SK-N-MC (cell line): ENCODE results near the gene NRN1L.

Experiments
- DNase-seq: peaks from one replicate; pipeline ENCODE4 v3.0.0-alpha.2; 2011; ENCODE audit warnings: low read depth, low spot score
- H3K27ac ChIP-seq: fragments of 200-600 bp; sonication (generic); 2 replicates; pipeline ENCODE4 v1.5.1; 2016; ENCODE audit warnings: mixed run types
- H3K36me3 ChIP-seq: fragments of 200-600 bp; sonication (generic); 2 replicates; pipeline ENCODE4 v1.6.1; 2017; ENCODE audit warnings: antibody characterized with exemption, low read length, mixed read lengths; ENCODE audit not compliant: insufficient read depth
- H3K4me3 ChIP-seq: fragments of 200-600 bp; sonication (generic); 2 replicates; pipeline ENCODE4 v1.5.1; 2016
- H3K9ac ChIP-seq: fragments of 200-600 bp; sonication (generic); 2 replicates; pipeline ENCODE4 v1.8.0; 2017; ENCODE audit warnings: mixed run types, mixed read lengths; ENCODE audit not compliant: insufficient read length
- H3K9me3 ChIP-seq: fragments of 200-600 bp; sonication (generic); 2 replicates; pipeline ENCODE4 v1.6.1; 2017; ENCODE audit warnings: low read depth, mild to moderate bottlenecking, antibody characterized with exemption, low read length, moderate library complexity, mixed read lengths
- EZH2 ChIP-seq: fragments of 200-600 bp; sonication (generic); IDR thresholded peaks from one replicate; pipeline ENCODE4 v1.6.1; 2017; ENCODE audit warnings: antibody characterized with exemption
- FOXP2 ChIP-seq: optimal IDR thresholded peaks from 2 replicates; pipeline ENCODE3; 2011; ENCODE audit warnings: mild to moderate bottlenecking, moderate library complexity; ENCODE audit not compliant: insufficient read depth; ENCODE audit errors: extremely low read length, control extremely low read depth
- POLR2AphosphoS5 ChIP-seq: IDR thresholded peaks from 2 replicates; pipeline ENCODE4 v1.6.1; 2012; ENCODE audit warnings: mild to moderate bottlenecking, low read depth, low read length, borderline replicate concordance

NRN1L gene

DNA sequence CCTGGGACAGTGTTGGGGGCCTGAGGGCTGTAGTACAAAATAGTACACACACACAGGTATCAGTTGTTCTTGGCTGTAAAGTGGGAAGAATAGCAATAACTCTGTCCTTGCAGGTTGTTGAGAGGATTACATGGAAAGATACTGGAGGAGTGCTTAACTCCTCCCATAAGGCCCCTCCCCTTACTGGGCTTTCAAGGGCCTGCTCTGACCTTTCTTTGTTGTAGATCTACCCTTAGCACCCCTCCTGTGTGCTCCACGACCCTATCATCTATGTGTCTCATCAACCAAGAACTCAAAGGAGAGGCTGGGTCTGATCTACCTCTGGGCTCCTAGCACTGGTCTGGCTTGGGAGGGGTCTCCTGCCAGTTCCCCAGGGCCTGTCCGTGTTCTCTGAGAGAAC lies 20.1 kb upstream of the NRN1L start:
- TF ChIP-seq POLR2AphosphoS5: no peak
- no peak for TF ChIP-seq EZH2
- no peak for TF ChIP-seq FOXP2
- Histone ChIP-seq H3K27ac (no peak overlapping the region), H3K4me3 (no peak overlapping the region), H3K9me3 (no peaks in the 10 kb centered on the region), H3K36me3 (peaks cover 12% of the 10 kb centered on the region; the same call in 1 of the 2 replicates), H3K9ac (no peak overlapping the region)
- DNase-seq: no peak

DNA sequence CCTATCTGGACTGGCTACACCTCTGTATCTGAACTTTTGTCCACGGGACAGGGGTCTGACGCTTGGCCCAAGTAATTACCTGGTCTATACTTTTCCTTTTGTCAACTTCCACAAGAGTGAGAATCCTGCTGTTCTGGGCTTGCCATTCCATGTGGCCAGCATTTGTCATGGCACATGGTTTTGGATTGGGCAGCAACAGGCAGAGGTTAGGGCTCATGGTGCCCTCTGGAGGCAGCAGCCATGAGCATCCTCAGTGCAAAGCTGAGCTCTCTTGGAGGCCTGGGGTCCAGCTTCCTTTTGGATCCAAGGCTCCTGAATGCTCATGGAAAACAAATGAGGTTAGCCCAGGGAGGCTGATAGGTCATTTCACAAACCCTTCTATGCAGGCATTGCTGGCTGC lies 19.4 kb upstream of the NRN1L start:
- Histone ChIP-seq H3K4me3 (no peak overlapping the region), H3K9me3 (no peaks in the 10 kb centered on the region), H3K27ac (no peak overlapping the region), H3K36me3 (peaks cover 14% of the 10 kb centered on the region; the same call in 1 of the 2 replicates), H3K9ac (no peak overlapping the region)
- no peak for TF ChIP-seq FOXP2
- no peak for TF ChIP-seq POLR2AphosphoS5
- TF ChIP-seq EZH2: no peak
- no peak for DNase-seq

DNA sequence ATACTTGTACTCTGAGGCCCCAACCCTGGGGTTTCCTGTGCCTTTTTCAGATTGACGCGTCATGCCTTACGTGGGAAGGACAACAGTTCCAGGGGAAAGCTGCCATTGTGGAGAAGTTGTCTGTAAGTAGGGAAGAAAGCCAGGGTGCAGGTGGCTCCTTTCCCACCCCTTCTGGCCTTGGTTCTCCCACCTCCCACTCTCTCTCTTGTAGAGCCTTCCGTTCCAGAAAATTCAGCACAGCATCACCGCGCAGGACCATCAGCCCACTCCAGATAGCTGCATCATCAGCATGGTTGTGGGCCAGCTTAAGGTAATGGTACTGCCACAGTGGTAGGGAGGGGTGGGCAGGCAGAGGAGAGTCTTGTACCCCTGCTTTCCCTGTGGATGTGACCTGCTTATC lies 16.4 kb upstream of the NRN1L start:
- Histone ChIP-seq H3K9ac (no peak overlapping the region), H3K36me3 (peaks cover 14% of the 10 kb centered on the region; the same call in 1 of the 2 replicates), H3K9me3 (no peaks in the 10 kb centered on the region), H3K4me3 (no peak overlapping the region), H3K27ac (no peak overlapping the region)
- TF ChIP-seq FOXP2 (no peak), EZH2 (no peak), POLR2AphosphoS5 (no peak)
- DNase-seq: no peak

DNA sequence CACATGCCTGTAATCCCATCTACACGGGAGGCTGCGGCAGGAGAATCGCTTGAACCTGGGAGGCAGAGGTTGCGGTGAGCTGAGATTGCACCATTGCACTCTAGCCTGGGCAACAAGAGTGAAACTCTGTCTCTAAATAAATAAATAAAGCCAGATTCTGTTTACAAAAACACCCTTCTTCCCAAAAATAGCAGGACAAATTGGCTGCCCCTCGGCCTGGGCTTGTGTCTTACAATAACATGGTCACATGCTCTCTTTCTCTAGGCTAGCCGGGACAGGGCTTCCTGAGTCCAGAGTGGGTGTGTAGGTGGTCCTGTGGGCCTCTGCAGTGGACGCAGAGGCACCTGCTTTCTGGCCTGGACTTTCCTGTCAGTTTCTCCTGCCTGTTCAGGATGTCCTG lies 15.0 kb upstream of the NRN1L start:
- Histone ChIP-seq H3K4me3 (no peak overlapping the region), H3K36me3 (peaks cover 14% of the 10 kb centered on the region; the same call in 1 of the 2 replicates), H3K9ac (no peak overlapping the region), H3K27ac (no peak overlapping the region), H3K9me3 (no peaks in the 10 kb centered on the region)
- DNase-seq: no peak
- no peak for TF ChIP-seq EZH2
- TF ChIP-seq FOXP2: no peak
- TF ChIP-seq POLR2AphosphoS5: no peak

DNA sequence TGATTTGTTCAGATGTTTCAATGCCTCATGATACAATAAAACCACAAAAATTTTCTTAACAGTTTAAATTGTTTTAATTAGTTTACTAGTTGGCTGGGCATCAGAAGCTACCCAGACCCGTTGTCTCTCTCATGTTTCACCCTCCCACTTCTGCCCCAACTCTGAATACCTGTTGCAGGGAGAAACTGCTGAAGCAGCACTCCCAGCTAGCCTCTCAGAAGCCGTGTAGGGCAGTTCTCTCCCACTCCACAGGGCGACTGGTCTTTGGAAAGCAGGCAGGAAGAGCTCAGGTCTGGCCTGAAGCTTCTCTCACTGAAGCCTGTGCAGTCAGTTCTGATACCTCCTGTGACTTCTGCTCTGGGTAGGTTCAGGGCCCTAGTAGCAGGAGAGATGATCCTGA lies 13.4 kb upstream of the NRN1L start:
- DNase-seq: no peak
- Histone ChIP-seq H3K4me3 (no peak overlapping the region), H3K36me3 (peaks cover 7% of the 10 kb centered on the region; the same call in 1 of the 2 replicates), H3K9ac (no peak overlapping the region), H3K9me3 (no peaks in the 10 kb centered on the region), H3K27ac (no peak overlapping the region)
- TF ChIP-seq POLR2AphosphoS5: no peak

DNA sequence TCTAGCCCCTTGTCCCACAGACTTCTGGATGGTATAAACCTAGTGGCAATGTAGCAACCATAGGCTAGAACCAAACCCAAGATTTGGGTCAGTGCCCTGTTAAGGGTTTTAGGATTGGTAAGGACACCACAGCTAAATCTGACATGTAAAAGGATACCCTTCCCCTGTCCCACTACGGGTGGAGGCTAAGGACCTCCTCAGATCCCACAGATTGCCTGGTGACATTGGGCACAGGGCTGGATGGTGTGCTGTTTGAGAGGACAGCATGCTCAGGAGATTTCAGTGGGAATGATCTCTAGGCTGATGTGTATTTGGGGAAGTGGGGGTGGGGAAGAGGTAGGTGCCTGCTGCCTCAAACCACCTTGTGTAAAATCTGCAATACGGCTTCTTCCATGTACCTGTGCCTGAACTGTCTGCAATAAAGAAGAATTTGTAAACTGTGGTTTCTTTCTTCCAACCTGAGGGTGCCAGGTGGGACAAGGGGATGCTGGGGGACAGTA lies 12.5 kb upstream of the NRN1L start:
- Histone ChIP-seq H3K4me3 (no peak overlapping the region; the same call in 1 of the 2 replicates), H3K9me3 (no peaks in the 10 kb centered on the region), H3K27ac (no peak overlapping the region), H3K9ac (no peak overlapping the region), H3K36me3 (peaks cover 7% of the 10 kb centered on the region; the same call in 1 of the 2 replicates)
- TF ChIP-seq POLR2AphosphoS5 (no peak), EZH2 (no peak), FOXP2 (no peak)
- DNase-seq: no peak

DNA sequence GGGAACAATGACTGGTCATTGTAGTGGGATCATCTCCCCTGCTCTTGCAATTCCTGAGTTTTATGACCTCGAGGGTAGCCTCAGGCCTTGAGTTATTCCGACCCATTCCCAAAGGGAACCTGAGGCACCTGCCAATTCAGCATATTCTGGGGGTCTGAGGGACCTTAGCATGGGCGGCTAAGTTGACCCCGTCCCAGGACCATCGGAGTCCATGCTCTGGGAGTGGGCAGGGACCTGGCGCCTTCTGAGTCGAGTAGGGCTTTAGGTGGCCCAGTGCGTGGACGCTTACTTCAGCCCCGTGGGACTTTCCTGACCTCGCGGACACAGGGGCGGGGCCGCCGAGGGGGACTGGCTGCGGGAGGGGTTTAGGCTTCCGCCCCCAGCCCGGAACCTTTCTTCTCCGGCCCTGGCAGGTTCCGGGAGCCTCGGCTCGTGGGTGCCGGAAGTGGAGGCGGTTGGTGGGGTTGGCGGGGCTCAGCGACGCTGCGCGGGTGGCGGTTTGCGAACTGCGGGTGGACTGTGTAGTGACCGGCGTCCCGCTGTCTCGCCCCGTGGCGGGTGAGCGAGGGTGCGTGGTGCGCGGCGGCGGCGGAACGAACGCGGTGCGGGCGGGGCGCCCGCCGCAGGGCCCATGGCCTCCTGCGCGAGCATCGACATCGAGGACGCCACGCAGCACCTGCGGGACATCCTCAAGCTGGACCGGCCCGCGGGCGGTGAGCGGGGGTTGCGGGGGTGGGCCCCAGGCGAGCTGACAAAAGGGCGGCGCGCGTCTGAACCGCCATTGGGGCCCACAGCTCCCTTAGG lies 11.9 kb upstream of the NRN1L start, which contains the start of gene EDC4:
TSS of gene EDC4 (plus strand) at position 422 of the 804 bp plus-strand sequence. CDS start at position 632, 210 bp downstream.
- peak within 1 kb of the TSS; percentile 81 for H3K4me3 ChIP-seq
- DNase-seq: no peak
- peaks cover 7% of the 10 kb centered on the region; the same call in 1 of the 2 replicates for H3K36me3 ChIP-seq
- TF ChIP-seq FOXP2 (no peak), POLR2AphosphoS5 (peak; percentile 85)
- H3K9me3 ChIP-seq: no peaks in the 10 kb centered on the region
- H3K9ac ChIP-seq: peak within 1 kb of the TSS; percentile 88
- no peak within 1 kb of the TSS for H3K27ac ChIP-seq

DNA sequence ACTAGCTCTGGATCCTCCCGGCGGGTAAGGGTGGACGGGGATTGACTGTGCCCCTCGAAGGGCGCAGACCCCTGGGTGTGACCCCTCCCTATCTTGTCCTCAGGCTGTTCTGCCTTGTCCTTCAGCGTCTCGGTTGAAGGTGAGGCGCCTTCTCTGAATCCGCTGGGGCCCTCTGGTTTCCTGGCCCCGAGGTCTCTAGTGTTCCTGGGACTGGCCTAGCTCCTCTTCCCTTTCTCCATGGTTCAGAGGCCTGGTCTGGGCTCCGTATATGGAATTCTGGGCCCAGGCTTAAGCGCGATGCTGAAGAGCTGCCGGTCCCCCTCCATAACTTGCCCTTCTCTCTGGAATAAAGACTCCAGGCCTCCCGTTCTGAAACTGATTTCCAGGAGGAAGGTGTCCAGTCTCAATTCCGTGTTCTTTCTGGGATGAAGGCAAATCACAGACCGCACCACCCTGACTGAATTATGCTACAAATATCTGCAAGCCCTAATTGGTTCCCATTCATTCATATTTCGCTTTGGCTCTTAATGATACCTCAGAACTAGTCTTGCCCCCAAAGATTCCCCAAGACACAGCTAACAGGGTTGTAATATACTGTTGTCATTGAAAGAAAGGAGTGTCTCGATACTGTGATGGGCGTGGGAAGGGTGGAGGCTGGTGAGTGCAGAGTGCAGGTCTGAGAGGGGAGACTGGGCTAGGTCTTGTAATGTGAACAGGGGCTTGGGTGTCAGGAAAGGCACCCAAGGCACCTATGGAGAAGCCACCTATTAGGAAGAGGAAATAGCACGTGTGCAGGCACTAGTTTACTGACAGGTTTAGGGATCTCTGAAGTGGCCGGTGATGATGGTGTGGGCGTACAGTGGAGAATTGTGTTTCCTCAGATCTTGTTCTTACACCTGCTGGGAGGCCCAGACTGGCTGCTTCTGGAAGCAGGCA lies 11.0 kb upstream of the NRN1L start:
- no peak overlapping the region for H3K27ac ChIP-seq
- no peaks in the 10 kb centered on the region for H3K9me3 ChIP-seq
- no peak for TF ChIP-seq POLR2AphosphoS5
- TF ChIP-seq FOXP2: no peak
- TF ChIP-seq EZH2: no peak
- H3K4me3 ChIP-seq: peak overlapping the region; percentile 81
- DNase-seq: no peak
- peaks cover 2% of the 10 kb centered on the region; the same call in 1 of the 2 replicates for H3K36me3 ChIP-seq
- H3K9ac ChIP-seq: peak overlapping the region; percentile 88
